OCI-LY7 (cell line): ENCODE data around the gene CCDC124.

ENCODE experiments used
- EZH2phosphoT487 ChIP-seq: fragments of 200-600 bp; sonication (generic); IDR thresholded peaks from 2 replicates; pipeline ENCODE4 v1.6.1; 2018; ENCODE audit warnings: low read depth, borderline replicate concordance, mild to moderate bottlenecking, mixed run types, antibody characterized with exemption, low read length, moderate library complexity, mixed read lengths
- TF ChIP-seq, protein P1 (sequence below): fragments of 200-600 bp; sonication (generic); conservative IDR thresholded peaks from 2 replicates; pipeline ENCODE4 v1.5.1; 2014; ENCODE audit warnings: mild to moderate bottlenecking, antibody characterized with exemption, low read length, moderate library complexity, mixed read lengths

DNA sequence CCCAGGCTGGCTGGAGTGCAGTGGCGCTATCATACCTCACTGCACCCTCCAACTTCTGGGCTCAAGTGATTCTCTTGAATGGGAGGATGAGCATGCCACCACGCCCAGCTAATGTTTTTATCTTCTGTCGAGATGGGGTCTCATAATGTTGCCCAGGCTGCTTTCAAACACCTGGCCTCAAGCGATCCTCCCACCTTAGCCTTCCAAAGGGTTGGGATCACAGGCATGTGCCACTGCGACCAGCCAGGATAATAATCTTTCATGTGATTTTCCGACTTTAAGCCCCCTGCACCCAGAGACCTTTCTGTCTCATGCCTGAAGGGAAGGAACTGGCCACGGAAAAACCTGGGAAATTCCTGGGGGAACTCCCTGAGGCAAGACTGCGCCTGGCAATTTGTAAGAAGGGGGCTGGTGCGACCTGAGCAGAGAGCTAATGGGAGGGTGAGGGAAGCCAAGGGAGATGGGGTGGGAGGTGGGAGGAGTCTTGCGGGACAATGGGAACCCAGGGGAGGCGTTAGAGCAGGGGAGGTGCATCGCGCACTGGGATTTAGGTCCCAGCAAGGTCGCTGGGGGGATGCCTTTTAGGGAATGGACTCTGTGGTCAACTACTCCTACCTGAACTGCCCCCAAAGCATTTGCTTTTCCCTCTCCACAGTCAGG, 1.2 kb upstream of the CCDC124 start:
- TF ChIP-seq, protein P1, sequence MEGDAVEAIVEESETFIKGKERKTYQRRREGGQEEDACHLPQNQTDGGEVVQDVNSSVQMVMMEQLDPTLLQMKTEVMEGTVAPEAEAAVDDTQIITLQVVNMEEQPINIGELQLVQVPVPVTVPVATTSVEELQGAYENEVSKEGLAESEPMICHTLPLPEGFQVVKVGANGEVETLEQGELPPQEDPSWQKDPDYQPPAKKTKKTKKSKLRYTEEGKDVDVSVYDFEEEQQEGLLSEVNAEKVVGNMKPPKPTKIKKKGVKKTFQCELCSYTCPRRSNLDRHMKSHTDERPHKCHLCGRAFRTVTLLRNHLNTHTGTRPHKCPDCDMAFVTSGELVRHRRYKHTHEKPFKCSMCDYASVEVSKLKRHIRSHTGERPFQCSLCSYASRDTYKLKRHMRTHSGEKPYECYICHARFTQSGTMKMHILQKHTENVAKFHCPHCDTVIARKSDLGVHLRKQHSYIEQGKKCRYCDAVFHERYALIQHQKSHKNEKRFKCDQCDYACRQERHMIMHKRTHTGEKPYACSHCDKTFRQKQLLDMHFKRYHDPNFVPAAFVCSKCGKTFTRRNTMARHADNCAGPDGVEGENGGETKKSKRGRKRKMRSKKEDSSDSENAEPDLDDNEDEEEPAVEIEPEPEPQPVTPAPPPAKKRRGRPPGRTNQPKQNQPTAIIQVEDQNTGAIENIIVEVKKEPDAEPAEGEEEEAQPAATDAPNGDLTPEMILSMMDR = no peak
- no peak for TF ChIP-seq EZH2phosphoT487
